ENCODE data around the gene IKZF3. TPM values are rescaled to one million over a fixed set of nuclear protein-coding genes. Genes with fewer than 3 reads are reported as not detected.
"Not testable (repeated sequence)": the region's sequence is repeated elsewhere in the genome, so short reads cannot be mapped to it uniquely, and the experiment has no call there.

IKZF3 gene
- total RNA-seq, 1 experiment from 2014 or later, result 0.81 TPM

- TF ChIP-seq ATF2 (CRISPR knock-in tag; IDR thresholded peaks at IDR 0.05; ENCODE audit: borderline replicate concordance, low read depth) (no peak), ZNF425 (CRISPR knock-in tag; conservative IDR thresholded peaks at IDR 0.05) (no peak), ZNF671 (CRISPR knock-in tag; IDR thresholded peaks at IDR 0.05) (no peak), TEAD1 (CRISPR knock-in tag; IDR thresholded peaks at IDR 0.05) (no peak), PRDM15 (CRISPR knock-in tag; IDR thresholded peaks at IDR 0.05) (no peak), KAT7 (CRISPR knock-in tag; IDR thresholded peaks at IDR 0.05; ENCODE audit: borderline replicate concordance) (no peak), ZNF219 (CRISPR knock-in tag; IDR thresholded peaks at IDR 0.05; ENCODE audit: borderline replicate concordance) (no peak), ERG (CRISPR knock-in tag; IDR thresholded peaks at IDR 0.05) (no peak), NR2C2 (CRISPR knock-in tag; IDR thresholded peaks at IDR 0.05) (no peak), GRHL2 (CRISPR knock-in tag; IDR thresholded peaks at IDR 0.05; ENCODE audit: insufficient replicate concordance, severe bottlenecking) (no peak)
Measured at GRCh38 chr17:39854909-39855308, 9.2 kb downstream of the IKZF3 start (continued).

- 0 out of 2 replicates have a peak overlapping the region, but pooled peaks have one; percentile 2 for H3K27ac Mint-ChIP-seq
- CTCF ChIA-PET, result interaction anchor here (0.5 kb wide), 1 partner anchor 230 kb away, joined by 5 read pairs; no protein-coding TSS in a partner anchor
- H3K9me3 Mint-ChIP-seq, result no peaks in the 10 kb centered on the region
- H3K27me3 Mint-ChIP-seq (ENCODE audit: low read depth), result no peaks in the 10 kb centered on the region
- no peak for TF ChIP-seq ELF4 (CRISPR knock-in tag; IDR thresholded peaks at IDR 0.05; ENCODE audit: low read depth)
- no peak for TF ChIP-seq ARID4B (CRISPR knock-in tag; IDR thresholded peaks at IDR 0.05; ENCODE audit: borderline replicate concordance)
- TF ChIP-seq EMX1 (CRISPR knock-in tag; IDR thresholded peaks at IDR 0.05), result no peak
- no peak for TF ChIP-seq ZMAT4 (CRISPR knock-in tag; IDR thresholded peaks at IDR 0.05)
- TF ChIP-seq ZNF416 (CRISPR knock-in tag; IDR thresholded peaks at IDR 0.05), result no peak
- H3K4me3 Mint-ChIP-seq, result no peak overlapping the region
- ATAC-seq (no peak), DNase-seq (ENCODE audit: low spot score) (no peak)
- H3K36me3 Mint-ChIP-seq, result no peaks in the 10 kb centered on the region
- POLR2A ChIA-PET, result no interaction called here
- 0 out of 2 replicates have a peak, but pooled peaks cover 4% of the 10 kb centered on the region for H3K4me1 Mint-ChIP-seq
Measured at GRCh38 chr17:39852239-39852638, 11.9 kb downstream of the IKZF3 start.

GRCh38 chr17:39850186-39850585 lies 13.9 kb downstream of the IKZF3 start:
- H3K9me3 Mint-ChIP-seq; DNase-seq (ENCODE audit: low spot score); POLR2A ChIA-PET; H3K27ac Mint-ChIP-seq; H3K27me3 Mint-ChIP-seq (ENCODE audit: low read depth); H3K4me1 Mint-ChIP-seq; H3K4me3 Mint-ChIP-seq; H3K36me3 Mint-ChIP-seq; CTCF ChIA-PET; ATAC-seq: not testable (repeated sequence)
